H1 (cell line): ENCODE measurements around the gene ZNF823. TPM values are rescaled to one million over a fixed set of nuclear protein-coding genes. Genes with fewer than 3 reads are reported as not detected.

Experiments used
- CTCF ChIA-PET: fragments of 300-600 bp; sonication (Branson Sonifier 250); formaldehyde crosslinking; loops from one replicate; lab custom pipeline; 2021; ENCODE audit not compliant: partially characterized antibody; lab: Charles Lee
- POLR2A ChIA-PET: fragments of 300-600 bp; sonication (Branson Sonifier 250); formaldehyde crosslinking; loops from one replicate; lab custom pipeline; 2021; ENCODE audit warnings: inconsistent platforms; ENCODE audit not compliant: partially characterized antibody; lab: Charles Lee
- DNase-seq, 2 experiments: peaks; one replicate each; pipeline versions ENCODE4 v3.0.0 to v3.0.0-alpha.2; 2010 to 2022; ENCODE audit warnings: low spot score in 2 of 2, low read depth in 1 of 2, mixed read lengths in 1 of 2
- FAIRE-seq: peaks from 2 replicates; lab custom pipeline; 2011; peaks lifted over from hg19 to GRCh38; lab: Jason Lieb, UNC
- H2AFZ ChIP-seq: 2 replicates; pipeline ENCODE4 v1.8.1; 2012; ENCODE audit warnings: low read length, inconsistent platforms
- H2AK5ac ChIP-seq: 2 replicates; pipeline ENCODE4 v1.6.1; 2013; ENCODE audit warnings: low read depth, low read length
- H2BK120ac ChIP-seq: replicated peaks from 2 replicates; pipeline ENCODE3; 2013; ENCODE audit warnings: low read depth, low read length, inconsistent platforms
- H2BK12ac ChIP-seq: 2 replicates; pipeline ENCODE4 v1.6.1; 2013; ENCODE audit warnings: low read depth, low read length
- H2BK15ac ChIP-seq: 2 replicates; pipeline ENCODE4 v1.6.1; 2013; ENCODE audit warnings: low read length
- H2BK20ac ChIP-seq: 2 replicates; pipeline ENCODE4 v1.6.1; 2013; ENCODE audit warnings: low read length
- H2BK5ac ChIP-seq: 2 replicates; pipeline ENCODE4 v1.6.1; 2013; ENCODE audit warnings: low read depth, low read length
- H3K14ac ChIP-seq: 2 replicates; pipeline ENCODE4 v1.6.1; 2013; ENCODE audit warnings: inconsistent platforms; ENCODE audit not compliant: insufficient read length
- H3K18ac ChIP-seq: 2 replicates; pipeline ENCODE4 v1.6.1; 2013; ENCODE audit warnings: low read length; ENCODE audit errors: extremely low read depth
- H3K23ac ChIP-seq: 2 replicates; pipeline ENCODE4 v1.6.1; 2013; ENCODE audit warnings: inconsistent platforms; ENCODE audit not compliant: insufficient read length
- H3K23me2 ChIP-seq: 2 replicates; pipeline ENCODE4 v1.6.1; 2013; ENCODE audit warnings: low read depth, low read length
- H3K27ac ChIP-seq: 2 replicates; pipeline ENCODE4 v1.6.1; 2011; ENCODE audit warnings: low read depth, low read length, inconsistent platforms
- H3K27me3 ChIP-seq, 4 experiments: replicated peaks in 1 of 4; 1 replicate in 1 of 4; 2 replicates in 3 of 4; pipeline versions ENCODE4 v1.6.1 to v1.8.1; 2011 to 2013; ENCODE audit warnings: low read length in 3 of 4, mild to moderate bottlenecking in 3 of 4, inconsistent platforms in 2 of 4, mixed read lengths in 2 of 4, moderate library complexity in 1 of 4; ENCODE audit not compliant: control insufficient read depth in 3 of 4, insufficient read depth in 3 of 4; ENCODE audit errors: extremely low read depth in 1 of 4
- H3K36me3 ChIP-seq, 4 experiments: 2 replicates each; pipeline versions ENCODE4 v1.6.1 to v1.8.1; 2011 to 2013; ENCODE audit warnings: mild to moderate bottlenecking in 4 of 4, low read length in 3 of 4, moderate library complexity in 2 of 4, control low read depth in 1 of 4, inconsistent platforms in 1 of 4; ENCODE audit not compliant: insufficient read depth in 4 of 4, control insufficient read depth in 2 of 4
- H3K4ac ChIP-seq: replicated peaks from 2 replicates; pipeline ENCODE3; 2013; ENCODE audit warnings: low read length, low read depth, mixed read lengths, inconsistent platforms; ENCODE audit not compliant: insufficient read length
- H3K4me1 ChIP-seq, 4 experiments: replicated peaks in 1 of 4; 1 replicate in 1 of 4; 2 replicates in 3 of 4; pipeline versions ENCODE4 v1.6.1 to v1.8.1; 2011 to 2013; ENCODE audit warnings: low read length in 3 of 4, inconsistent platforms in 2 of 4, mixed read lengths in 1 of 4; ENCODE audit not compliant: insufficient read depth in 4 of 4, control insufficient read depth in 3 of 4
- H3K4me2 ChIP-seq, 2 experiments: 2 replicates each; pipeline versions ENCODE4 v1.6.1 to v1.8.1; 2011 to 2013; ENCODE audit warnings: low read depth in 2 of 2, low read length in 2 of 2, control low read depth in 1 of 2, inconsistent platforms in 1 of 2, mild to moderate bottlenecking in 1 of 2; ENCODE audit not compliant: insufficient read depth in 1 of 2
- H3K4me3 ChIP-seq, 4 experiments: fragments of 200-600, 300-600 bp in 1 of 4; sonication (generic), shearing (Covaris generic), sonication (Bioruptor Twin) in 1 of 4; 2 replicates each; pipeline versions ENCODE4 v1.5.1 to v1.8.1; 2011 to 2016; ENCODE audit warnings: low read length in 4 of 4, low read depth in 3 of 4, control low read depth in 2 of 4, inconsistent platforms in 2 of 4, mild to moderate bottlenecking in 2 of 4, mixed read lengths in 1 of 4, moderate library complexity in 1 of 4; ENCODE audit not compliant: insufficient read depth in 2 of 4; ENCODE audit errors: extremely low read depth in 1 of 4
- H3K56ac ChIP-seq: replicated peaks from 2 replicates; pipeline ENCODE3; 2013; ENCODE audit warnings: low read depth, mild to moderate bottlenecking, mixed read lengths, low read length, inconsistent platforms; ENCODE audit not compliant: insufficient read length
- H3K79me1 ChIP-seq: 2 replicates; pipeline ENCODE4 v1.6.1; 2013; ENCODE audit warnings: low read depth, low read length, control low read depth
- H3K79me2 ChIP-seq, 2 experiments: 2 replicates each; pipeline versions ENCODE4 v1.6.1 to v1.8.1; 2012 to 2013; ENCODE audit warnings: low read length in 2 of 2, mild to moderate bottlenecking in 2 of 2, inconsistent platforms in 1 of 2; ENCODE audit not compliant: insufficient read depth in 2 of 2, control insufficient read depth in 1 of 2
- H3K9ac ChIP-seq, 4 experiments: replicated peaks in 1 of 4; 1 replicate in 1 of 4; 2 replicates in 3 of 4; pipeline versions ENCODE4 v1.6.1 to v1.8.1; 2011 to 2013; ENCODE audit warnings: low read depth in 3 of 4, low read length in 3 of 4, control low read depth in 2 of 4, mild to moderate bottlenecking in 2 of 4, moderate library complexity in 2 of 4, inconsistent platforms in 1 of 4; ENCODE audit errors: extremely low read depth in 1 of 4
- H3K9me3 ChIP-seq, 2 experiments: 2 replicates each; pipeline versions ENCODE4 v1.6.1 to v1.8.1; 2012 to 2013; ENCODE audit warnings: mild to moderate bottlenecking in 2 of 2, moderate library complexity in 2 of 2, control low read depth in 1 of 2, inconsistent platforms in 1 of 2, low read depth in 1 of 2, low read length in 1 of 2, mixed read lengths in 1 of 2; ENCODE audit not compliant: insufficient read depth in 2 of 2
- H4K20me1 ChIP-seq, 2 experiments: replicated peaks in 1 of 2; 2 replicates each; pipeline versions ENCODE3 to v1.8.1; 2011 to 2013; ENCODE audit warnings: inconsistent platforms in 2 of 2, low read length in 2 of 2, mild to moderate bottlenecking in 1 of 2; ENCODE audit not compliant: insufficient read depth in 2 of 2, control insufficient read depth in 1 of 2
- H4K5ac ChIP-seq: 2 replicates; pipeline ENCODE4 v1.6.1; 2013; ENCODE audit warnings: low read length, low read depth, mixed read lengths, inconsistent platforms; ENCODE audit not compliant: insufficient read length
- H4K8ac ChIP-seq: 2 replicates; pipeline ENCODE4 v1.8.0; 2013; ENCODE audit warnings: mild to moderate bottlenecking, moderate library complexity, low read length, inconsistent platforms; ENCODE audit not compliant: insufficient read depth; ENCODE audit errors: extremely low read depth
- H4K91ac ChIP-seq: replicated peaks from 2 replicates; pipeline ENCODE3; 2013; ENCODE audit warnings: low read length, mixed read lengths, inconsistent platforms; ENCODE audit not compliant: insufficient read length
- ATF3 ChIP-seq: IDR thresholded peaks from 2 replicates; pipeline ENCODE4 v1.6.1; 2011; ENCODE audit warnings: low read depth, mild to moderate bottlenecking, low read length; ENCODE audit not compliant: insufficient read depth
- CEBPB ChIP-seq: IDR thresholded peaks from 2 replicates; pipeline ENCODE4 v1.6.1; 2012; ENCODE audit warnings: low read depth, low read length
- HDAC2 ChIP-seq, 2 experiments: fragments of 300-600 bp in 1 of 2; sonication (generic) in 1 of 2; IDR thresholded peaks; 2 replicates each; pipeline ENCODE4 v1.6.1; 2011 to 2012; ENCODE audit warnings: low read depth in 2 of 2, low read length in 2 of 2, mild to moderate bottlenecking in 2 of 2, moderate library complexity in 2 of 2, borderline replicate concordance in 1 of 2, inconsistent platforms in 1 of 2
- KDM5A ChIP-seq: fragments of 200-600 bp; IDR thresholded peaks from 2 replicates; pipeline ENCODE4 v1.7.1; 2012; ENCODE audit warnings: mild to moderate bottlenecking, low read length, inconsistent platforms, mixed read lengths
- POU5F1 ChIP-seq: IDR thresholded peaks from 2 replicates; pipeline ENCODE4 v1.6.1; 2011; ENCODE audit warnings: low read depth, mild to moderate bottlenecking, low read length, moderate library complexity
- RAD21 ChIP-seq, 2 experiments: IDR thresholded peaks in 1 of 2; conservative IDR thresholded peaks in 1 of 2; 2 replicates each; pipeline ENCODE4 v1.6.1; 2011; ENCODE audit warnings: low read depth in 2 of 2, low read length in 2 of 2, improper control_type of control experiment in 1 of 2, inconsistent platforms in 1 of 2, mild to moderate bottlenecking in 1 of 2, moderate library complexity in 1 of 2
- RFX5 ChIP-seq: IDR thresholded peaks from 2 replicates; pipeline ENCODE4 v1.6.1; 2011; ENCODE audit warnings: low read depth, low read length, improper control_type of control experiment, borderline replicate concordance
- TAF1 ChIP-seq: IDR thresholded peaks from 2 replicates; pipeline ENCODE4 v1.6.1; 2011; ENCODE audit warnings: mild to moderate bottlenecking, low read depth, low read length
- TAF7 ChIP-seq: optimal IDR thresholded peaks from 2 replicates; pipeline ENCODE3; 2011; ENCODE audit warnings: low read depth, mild to moderate bottlenecking, inconsistent platforms, low read length, moderate library complexity, borderline replicate concordance
- TCF12 ChIP-seq: IDR thresholded peaks from 2 replicates; pipeline ENCODE4 v1.6.1; 2011; ENCODE audit warnings: low read depth, mild to moderate bottlenecking, low read length
- TEAD4 ChIP-seq: IDR thresholded peaks from 2 replicates; pipeline ENCODE4 v1.6.1; 2012; ENCODE audit warnings: low read depth, low read length, inconsistent platforms, mixed read lengths
- USF2 ChIP-seq: IDR thresholded peaks from 2 replicates; pipeline ENCODE4 v1.6.1; 2011; ENCODE audit warnings: low read length, improper control_type of control experiment
- WGBS, 2 experiments: shearing (Covaris generic) in 1 of 2; methylation state at CpG; one replicate each; pipeline versions ENCODE4 v1.1.6 to v1.1.7; 2013 to 2015; ENCODE audit warnings: low lambda C conversion rate in 2 of 2, mixed read lengths in 2 of 2, inconsistent platforms in 1 of 2, low coverage in 1 of 2, missing lambda C conversion rate in 1 of 2; ENCODE audit not compliant: insufficient replicate concordance in 2 of 2, insufficient coverage in 1 of 2, insufficient read length in 1 of 2; ENCODE audit errors: extremely low coverage in 1 of 2, missing lambda C conversion rate in 1 of 2; 5-methylcytosine and 5-hydroxymethylcytosine counted together
- polyA plus RNA-seq, 7 experiments: library from polyadenylated mRNA; depleted of rRNA in 3 of 7; stranded (reverse) in 5 of 7; unstranded in 2 of 7; fragments of >200 nt in 5 of 7; fragments of 200-250 nt in 2 of 7; gene quantifications; 1 replicate in 5 of 7; 2 replicates in 1 of 7; 4 replicates in 1 of 7; pipeline versions ENCODE4 v1.2.1 to v1.2.3, GENCODE V29; 2011 to 2013; ENCODE audit warnings: missing spikeins in 2 of 7, mixed read lengths in 2 of 7
- total RNA-seq: library from RNA; stranded (reverse); fragmentation: NEBNext Ultra II Directional; extraction: Animal tissue kit (Norgen Biotek cat#: 25700); gene quantifications from 2 replicates; pipeline ENCODE4 v1.2.1, GENCODE V29; 2021

The ZNF823 gene
- total and polyA plus RNA-seq, 2 of the 8 experiments (the other 6 are each of a cell fraction or from before 2014, with no cell fraction given), result 0.73 to 2.4 TPM

GRCh38 chr19:11752244-11752736 lies 13.5 kb upstream of the ZNF823 start:
- H2BK15ac ChIP-seq, result no peak overlapping the region
- ChIA-PET CTCF (interaction anchor here (1.3 kb wide), 1 partner anchor 19 kb away, joined by 3 read pairs; no protein-coding TSS in a partner anchor), POLR2A (no interaction called here)
- no peak overlapping the region for H3K23ac ChIP-seq
- WGBS, 2 experiments, result 82% methylated on average over 2 of the region's 2 CpGs; no CpG with 5 or more reads in 1 of the 2 experiments
- H4K5ac ChIP-seq, result no peak overlapping the region
- no peak overlapping the region for H3K9ac ChIP-seq
- H3K27ac ChIP-seq, result no peak overlapping the region
- H2BK12ac ChIP-seq, result no peak overlapping the region
- no peak overlapping the region for H2AFZ ChIP-seq
- no peak overlapping the region for H4K91ac ChIP-seq
- no peaks in the 10 kb centered on the region for H3K79me1 ChIP-seq
- H3K36me3 ChIP-seq, result no peaks in the 10 kb centered on the region
- no peaks in the 10 kb centered on the region for H4K20me1 ChIP-seq
- H2AK5ac ChIP-seq, result no peak overlapping the region
- no peak overlapping the region for H3K4me2 ChIP-seq
- no peak overlapping the region for H2BK120ac ChIP-seq
- no peak overlapping the region for H3K14ac ChIP-seq
- no peak overlapping the region for H3K56ac ChIP-seq
- H3K79me2 ChIP-seq, result no peaks in the 10 kb centered on the region
- no peak overlapping the region for H4K8ac ChIP-seq
- FAIRE-seq (no peak), DNase-seq (no peak)
- H3K23me2 ChIP-seq, result no peaks in the 10 kb centered on the region
- H3K4ac ChIP-seq, result no peak overlapping the region
- peaks cover 23 to 27% of the 10 kb centered on the region in 2 experiments; a peak in 3 of 4 replicates for H3K9me3 ChIP-seq
- no peak overlapping the region for H2BK5ac ChIP-seq
- no peak overlapping the region for H3K18ac ChIP-seq
- H2BK20ac ChIP-seq, result no peak overlapping the region
- no peak overlapping the region for H3K4me3 ChIP-seq
- no peaks in the 10 kb centered on the region for H3K27me3 ChIP-seq
- no peaks in the 10 kb centered on the region for H3K4me1 ChIP-seq
- TF ChIP-seq TEAD4, result no peak
- TF ChIP-seq TAF1, result no peak
- TF ChIP-seq TCF12, result no peak
- no peak for TF ChIP-seq TAF7
- TF ChIP-seq USF2, result no peak
- no peak for TF ChIP-seq KDM5A
- no peak for TF ChIP-seq ATF3
- TF ChIP-seq CEBPB, result no peak
- TF ChIP-seq POU5F1, result no peak
- TF ChIP-seq HDAC2 (IDR thresholded peaks at IDR 0.05; ENCODE audit: borderline replicate concordance in 1 of 2, low read depth in 2 of 2, low read length in 2 of 2), result no peak
- no peak for TF ChIP-seq RAD21 (IDR thresholded peaks at IDR 0.05 in 1 of 2, conservative IDR thresholded peaks at IDR 0.05 in 1 of 2; ENCODE audit: low read depth in 2 of 2, low read length in 2 of 2)
- TF ChIP-seq RFX5, result no peak
